Measurements from ENCODE around the gene PARP3. TPM values are rescaled to one million over a fixed set of nuclear protein-coding genes. Genes with fewer than 3 reads are reported as not detected.

Gene PARP3
- total and polyA plus RNA-seq, 2 of the 8 experiments (the other 6 are each of a cell fraction or from before 2014, with no cell fraction given): 1.3 to 1.6 TPM

GRCh38 chr3:51961602-51962569 lies 19.7 kb downstream of the PARP3 start:
- Histone ChIP-seq H3K23ac (ENCODE audit: insufficient read length) (no peak overlapping the region), H3K4me2 (ENCODE audit: insufficient read depth in 1 of 2, low read depth in 2 of 2, low read length in 2 of 2) (no peak overlapping the region), H3K4me1 (replicated peaks in 1 of 4; ENCODE audit: control insufficient read depth in 3 of 4, insufficient read depth in 4 of 4, low read length in 3 of 4) (peaks cover 4 to 27% (median 19%) of the 10 kb centered on the region in 4 experiments), H3K27me3 (replicated peaks in 1 of 4; ENCODE audit: control insufficient read depth in 3 of 4, extremely low read depth in 1 of 4, insufficient read depth in 3 of 4, low read length in 3 of 4) (peaks cover 0 to 16% (median 5%) of the 10 kb centered on the region in 4 experiments; a peak in 6 of 7 replicates), H3K79me2 (ENCODE audit: control insufficient read depth in 1 of 2, insufficient read depth in 2 of 2, low read length in 2 of 2) (no peaks in the 10 kb centered on the region), H4K8ac (ENCODE audit: extremely low read depth, insufficient read depth, low read length) (no peak overlapping the region), H3K79me1 (ENCODE audit: low read depth, low read length) (no peaks in the 10 kb centered on the region), H3K27ac (ENCODE audit: low read depth, low read length) (no peak overlapping the region), H4K20me1 (replicated peaks in 1 of 2; ENCODE audit: control insufficient read depth in 1 of 2, insufficient read depth in 2 of 2, low read length in 2 of 2) (peaks cover 0 to 10% of the 10 kb centered on the region in 2 experiments), H3K9me3 (ENCODE audit: insufficient read depth in 2 of 2, low read depth in 1 of 2, low read length in 1 of 2) (no peaks in the 10 kb centered on the region), H3K18ac (ENCODE audit: extremely low read depth, low read length) (no peak overlapping the region), H3K9ac (replicated peaks in 1 of 4; ENCODE audit: extremely low read depth in 1 of 4, low read depth in 3 of 4, low read length in 3 of 4) (no peak overlapping the region), H2BK120ac (replicated peaks; ENCODE audit: low read depth, low read length) (no peak overlapping the region), H2BK5ac (ENCODE audit: low read depth, low read length) (no peak overlapping the region), H3K4me3 (ENCODE audit: extremely low read depth in 1 of 4, insufficient read depth in 2 of 4, low read depth in 3 of 4, low read length in 4 of 4) (no peak overlapping the region), H2AFZ (ENCODE audit: low read length) (no peak overlapping the region), H2BK20ac (ENCODE audit: low read length) (no peak overlapping the region), H3K56ac (replicated peaks; ENCODE audit: insufficient read length, low read depth, low read length) (no peak overlapping the region), H3K14ac (ENCODE audit: insufficient read length) (no peak overlapping the region), H3K4ac (replicated peaks; ENCODE audit: insufficient read length, low read depth, low read length) (no peak overlapping the region), H3K36me3 (ENCODE audit: control insufficient read depth in 2 of 4, insufficient read depth in 4 of 4, low read length in 3 of 4) (no peaks in the 10 kb centered on the region), H2BK12ac (ENCODE audit: low read depth, low read length) (no peak overlapping the region), H2AK5ac (ENCODE audit: low read depth, low read length) (0 out of 2 replicates have a peak overlapping the region, but pooled peaks have one; percentile 4), H4K5ac (ENCODE audit: insufficient read length, low read depth, low read length) (no peak overlapping the region), H4K91ac (replicated peaks; ENCODE audit: insufficient read length, low read length) (no peak overlapping the region), H2BK15ac (ENCODE audit: low read length) (no peak overlapping the region; the same call in 1 of the 2 replicates), H3K23me2 (ENCODE audit: low read depth, low read length) (peaks cover 2% of the 10 kb centered on the region; the same call in 1 of the 2 replicates)
- DNase-seq (ENCODE audit: low read depth in 1 of 2, low spot score in 2 of 2) (no peak), FAIRE-seq (no peak)
- ChIA-PET CTCF (ENCODE audit: partially characterized antibody) (interaction anchor here (0.7 to 10.5 kb wide), 10 partner anchors 7 to 377 kb away, joined by 3 to 66 read pairs (median 4); partner anchors contain the start of genes ABHD14A, ABHD14B, ACY1 and GPR62), POLR2A (ENCODE audit: partially characterized antibody) (interaction anchor here (0.6 to 29.3 kb wide), 8 partner anchors 7 to 86 kb away, joined by 3 to 923 read pairs (median 8); partner anchors contain the start of genes ABHD14A, ABHD14B, ACY1 and GPR62)
- no peak for TF ChIP-seq RNF2 (IDR thresholded peaks at IDR 0.05; ENCODE audit: borderline replicate concordance, low read depth, low read length, missing control alignments, poor library complexity, severe bottlenecking)
- TF ChIP-seq E2F6 (IDR thresholded peaks at IDR 0.05): no peak
- no peak for TF ChIP-seq CBX8 (IDR thresholded peaks at IDR 0.05; ENCODE audit: borderline replicate concordance, low read depth, low read length)
- TF ChIP-seq EZH2 (IDR thresholded peaks at IDR 0.05; ENCODE audit: low read depth, low read length, severe bottlenecking): no peak
- TF ChIP-seq ASH2L (IDR thresholded peaks at IDR 0.05; ENCODE audit: low read length): no peak
- TF ChIP-seq POLR2AphosphoS5 (IDR thresholded peaks at IDR 0.05; ENCODE audit: low read depth, low read length): no peak
- no peak for TF ChIP-seq EGR1 (IDR thresholded peaks at IDR 0.05; ENCODE audit: borderline replicate concordance, low read depth, low read length)
- TF ChIP-seq BCL11A (IDR thresholded peaks at IDR 0.05; ENCODE audit: low read depth in 2 of 2, low read length in 2 of 2): no peak
- no peak for TF ChIP-seq NRF1 (IDR thresholded peaks at IDR 0.05; ENCODE audit: low read depth, low read length)
- WGBS, 2 experiments (ENCODE audit: extremely low coverage in 1 of 2, insufficient coverage in 1 of 2, insufficient read length in 1 of 2, insufficient replicate concordance in 2 of 2, low coverage in 1 of 2, low lambda C conversion rate in 2 of 2, missing lambda C conversion rate in 1 of 2): 81% methylated on average over 9 of the region's 9 CpGs; no CpG with 5 or more reads in 1 of the 2 experiments
